ENCODE measurements around the gene ABR.

DNA sequence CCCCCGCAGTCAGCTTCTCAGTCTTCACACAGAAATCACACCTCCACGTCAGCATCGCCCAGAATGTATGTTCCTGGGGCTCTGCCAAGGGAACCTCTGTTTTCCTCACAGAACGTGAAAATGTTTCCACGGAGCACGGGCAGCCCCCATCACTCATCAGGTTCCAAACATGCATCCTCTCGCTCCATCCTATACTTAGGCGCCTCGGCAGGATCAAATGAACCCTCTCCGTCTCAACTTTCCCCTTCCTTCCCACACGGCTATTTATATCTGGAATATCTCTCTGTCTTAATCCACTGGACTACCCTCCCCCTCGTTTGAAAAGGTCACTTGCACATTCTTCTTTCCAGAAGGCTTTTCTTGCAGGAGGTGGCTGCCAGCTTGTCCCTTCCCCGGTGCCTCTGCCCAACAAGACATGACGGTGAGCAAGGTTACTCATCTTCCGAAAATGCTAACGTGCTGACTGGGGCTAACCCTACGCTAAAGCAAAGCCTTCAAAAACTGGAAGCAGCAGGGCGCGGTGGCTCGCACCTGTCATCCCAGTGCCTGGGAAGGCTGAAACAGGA lies 221.8 kb downstream of the ABR start:
- no peak for TF ChIP-seq CTCF (IDR thresholded peaks at IDR 0.05; ENCODE audit: borderline replicate concordance, extremely low read depth, low read length, poor library complexity, severe bottlenecking)
- TF ChIP-seq EZH2 (IDR thresholded peaks at IDR 0.05; ENCODE audit: borderline replicate concordance, low read depth, low read length, severe bottlenecking) = no peak

Data from DND-41 (cell line).